ENCODE data around the gene IVNS1ABP.

Gene IVNS1ABP

GRCh38 chr1:185287451-185287850 is 29.6 kb downstream of the IVNS1ABP start:
- TF ChIP-seq CTCF (IDR thresholded peaks at IDR 0.05), result no peak
- Histone ChIP-seq H3K79me2 (no peaks in the 10 kb centered on the region), H2AFZ (no peak overlapping the region), H3K27ac (no peak overlapping the region), H3K4me2 (ENCODE audit: low read length) (no peak overlapping the region), H3K27me3 (ENCODE audit: control insufficient read depth, insufficient read depth, low read length) (no peaks in the 10 kb centered on the region), H3K36me3 (ENCODE audit: control insufficient read depth, insufficient read depth, low read length) (no peaks in the 10 kb centered on the region), H3K9me3 (ENCODE audit: control insufficient read depth, low read length) (no peaks in the 10 kb centered on the region), H3K4me3 (ENCODE audit: low read depth, low read length) (no peak overlapping the region), H3K4me1 (no peaks in the 10 kb centered on the region), H3K9ac (no peak overlapping the region)

- Histone ChIP-seq H3K4me3 (ENCODE audit: low read depth, low read length) (no peak overlapping the region), H3K4me2 (ENCODE audit: low read length) (no peak overlapping the region), H3K4me1 (no peaks in the 10 kb centered on the region), H3K27me3 (ENCODE audit: control insufficient read depth, insufficient read depth, low read length) (no peaks in the 10 kb centered on the region), H3K9me3 (ENCODE audit: control insufficient read depth, low read length) (no peaks in the 10 kb centered on the region), H3K9ac (no peak overlapping the region), H2AFZ (no peak overlapping the region), H3K27ac (no peak overlapping the region), H3K36me3 (ENCODE audit: control insufficient read depth, insufficient read depth, low read length) (no peaks in the 10 kb centered on the region), H3K79me2 (no peaks in the 10 kb centered on the region)
- TF ChIP-seq CTCF (IDR thresholded peaks at IDR 0.05), result no peak
Measured at GRCh38 chr1:185284533-185285276, 32.3 kb downstream of the IVNS1ABP start.

GRCh38 chr1:185284116-185284515 is 32.9 kb downstream of the IVNS1ABP start:
- H3K9ac ChIP-seq, result no peak overlapping the region
- H3K4me1 ChIP-seq, result no peaks in the 10 kb centered on the region
- H3K27me3 ChIP-seq (ENCODE audit: control insufficient read depth, insufficient read depth, low read length), result no peaks in the 10 kb centered on the region
- no peak overlapping the region for H3K4me2 ChIP-seq (ENCODE audit: low read length)
- no peak overlapping the region for H3K27ac ChIP-seq
- no peak for TF ChIP-seq CTCF (IDR thresholded peaks at IDR 0.05)
- H2AFZ ChIP-seq, result no peak overlapping the region
- no peaks in the 10 kb centered on the region for H3K79me2 ChIP-seq
- H3K9me3 ChIP-seq (ENCODE audit: control insufficient read depth, low read length), result no peaks in the 10 kb centered on the region
- no peak overlapping the region for H3K4me3 ChIP-seq (ENCODE audit: low read depth, low read length)
- H3K36me3 ChIP-seq (ENCODE audit: control insufficient read depth, insufficient read depth, low read length), result no peaks in the 10 kb centered on the region

GRCh38 chr1:185281245-185281644 is 35.8 kb downstream of the IVNS1ABP start:
- no peak overlapping the region for H3K4me3 ChIP-seq (ENCODE audit: low read depth, low read length)
- no peaks in the 10 kb centered on the region for H3K4me1 ChIP-seq
- no peak overlapping the region for H3K9ac ChIP-seq
- H3K79me2 ChIP-seq, result no peaks in the 10 kb centered on the region
- TF ChIP-seq CTCF (IDR thresholded peaks at IDR 0.05), result no peak
- H3K27ac ChIP-seq, result no peak overlapping the region
- no peak overlapping the region for H3K4me2 ChIP-seq (ENCODE audit: low read length)
- no peaks in the 10 kb centered on the region for H3K9me3 ChIP-seq (ENCODE audit: control insufficient read depth, low read length)
- H3K36me3 ChIP-seq (ENCODE audit: control insufficient read depth, insufficient read depth, low read length), result no peaks in the 10 kb centered on the region
- no peak overlapping the region for H2AFZ ChIP-seq
- no peaks in the 10 kb centered on the region for H3K27me3 ChIP-seq (ENCODE audit: control insufficient read depth, insufficient read depth, low read length)

GRCh38 chr1:185280589-185280988 is 36.5 kb downstream of the IVNS1ABP start:
- no peak overlapping the region for H3K4me3 ChIP-seq (ENCODE audit: low read depth, low read length)
- H3K9ac ChIP-seq, result no peak overlapping the region
- no peaks in the 10 kb centered on the region for H3K27me3 ChIP-seq (ENCODE audit: control insufficient read depth, insufficient read depth, low read length)
- no peak for TF ChIP-seq CTCF (IDR thresholded peaks at IDR 0.05)
- H3K4me1 ChIP-seq, result no peaks in the 10 kb centered on the region
- H3K79me2 ChIP-seq, result no peaks in the 10 kb centered on the region
- H2AFZ ChIP-seq, result no peak overlapping the region
- no peaks in the 10 kb centered on the region for H3K36me3 ChIP-seq (ENCODE audit: control insufficient read depth, insufficient read depth, low read length)
- no peak overlapping the region for H3K4me2 ChIP-seq (ENCODE audit: low read length)
- no peak overlapping the region for H3K27ac ChIP-seq
- no peaks in the 10 kb centered on the region for H3K9me3 ChIP-seq (ENCODE audit: control insufficient read depth, low read length)

Data from parathyroid adenoma (tissue), 2 donors.